Measurements from ENCODE around the gene IRX5. TPM values are rescaled to one million over a fixed set of nuclear protein-coding genes. Genes with fewer than 3 reads are reported as not detected.

IRX5 gene
- total and polyA plus RNA-seq, 4 experiments from 2014 or later = 0.10 TPM; not detected in 3

DNA sequence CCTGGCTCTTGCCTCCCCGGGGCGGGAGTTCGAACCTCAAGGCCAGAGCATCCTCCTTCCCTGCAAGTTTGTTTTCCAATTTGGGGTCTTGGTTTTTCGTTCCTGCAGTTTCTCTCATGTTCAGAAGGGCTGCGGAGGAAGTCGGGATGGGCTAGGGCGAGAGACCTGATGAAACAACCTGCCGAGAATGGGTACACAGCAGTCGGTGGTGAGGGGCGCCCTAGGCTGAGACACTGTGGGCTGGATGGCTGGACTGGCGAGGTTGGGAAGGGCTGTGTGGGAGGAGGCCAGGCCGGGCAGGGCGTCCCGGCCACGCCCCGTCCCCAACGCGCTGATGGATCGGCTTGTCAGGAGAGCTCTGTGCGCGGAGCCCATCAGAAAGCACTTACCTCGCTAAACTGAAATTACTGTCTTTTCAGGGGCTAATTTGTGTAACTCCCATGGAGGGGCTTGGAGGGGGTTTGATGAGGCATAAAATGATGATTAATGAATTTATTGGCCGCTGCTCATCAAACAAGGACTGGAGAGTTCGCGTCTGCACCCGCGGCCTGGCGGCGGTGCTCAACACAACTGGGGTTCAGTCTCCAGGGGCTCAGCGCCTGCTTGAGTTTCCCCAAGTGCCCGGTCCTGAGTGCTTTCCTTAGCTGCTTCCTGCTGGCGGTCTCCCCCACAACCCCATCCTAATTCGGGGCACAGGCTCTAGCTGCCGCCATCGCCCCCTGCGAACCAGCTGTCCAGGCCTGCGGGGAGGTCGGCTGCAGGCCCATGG, 9.0 kb downstream of the IRX5 start:
- Mint-ChIP-seq H3K36me3 (no peaks in the 10 kb centered on the region), H3K4me1 (peaks cover 4 to 29% (median 16%) of the 10 kb centered on the region in 4 donors), H3K27me3 (peaks cover 50 to 61% of the 10 kb centered on the region in 2 donors), H3K9me3 (peaks cover 0 to 15% (median 3%) of the 10 kb centered on the region in 8 donors), H3K27ac (no peak overlapping the region), H3K4me3 (no peak overlapping the region)
- Histone ChIP-seq H3K27me3 (ENCODE audit: insufficient read depth, low read length) (peaks cover 40% of the 10 kb centered on the region), H3K27ac (ENCODE audit: low read depth, low read length) (no peak overlapping the region), H3K9me3 (ENCODE audit: control insufficient read depth in 1 of 2, low read length in 2 of 2) (no peaks in the 10 kb centered on the region), H3K36me3 (ENCODE audit: insufficient read depth, low read length) (no peaks in the 10 kb centered on the region), H3K4me3 (ENCODE audit: low read length in 2 of 2) (no peak overlapping the region), H3K4me1 (ENCODE audit: insufficient read depth, low read length) (peaks cover 10% of the 10 kb centered on the region)
- ChIA-PET CTCF (ENCODE audit: partially characterized antibody) (no interaction called here), POLR2A (ENCODE audit: partially characterized antibody) (no interaction called here)
- no peak for DNase-seq
- intact Hi-C loops (cut with micrococcal nuclease) = no loop called here

DNA sequence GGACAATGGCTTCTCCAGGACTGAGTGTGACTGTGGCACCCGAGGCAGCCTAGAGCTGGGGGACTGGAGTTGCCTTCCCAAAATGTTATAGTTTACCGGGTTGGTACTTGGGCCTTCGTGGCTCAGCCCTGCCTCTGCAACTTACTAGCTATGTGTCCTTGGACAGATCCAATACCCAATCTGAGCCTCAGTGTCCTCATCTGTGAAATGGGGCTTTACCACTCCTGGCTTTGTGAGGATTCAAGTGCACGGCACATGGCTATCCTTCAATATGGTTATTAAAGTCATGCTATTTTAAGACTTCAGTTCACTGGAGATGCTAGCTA, 9.6 kb downstream of the IRX5 start:
- POLR2A ChIA-PET (ENCODE audit: partially characterized antibody) = no interaction called here
- no peaks in the 10 kb centered on the region for H3K36me3 ChIP-seq (ENCODE audit: insufficient read depth, low read length)
- Mint-ChIP-seq H3K27ac (no peak overlapping the region), H3K9me3 (peaks cover 0 to 10% (median 1%) of the 10 kb centered on the region in 8 donors), H3K4me3 (no peak overlapping the region), H3K27me3 (peaks cover 51 to 60% of the 10 kb centered on the region in 2 donors), H3K36me3 (no peaks in the 10 kb centered on the region), H3K4me1 (peaks cover 4 to 29% (median 16%) of the 10 kb centered on the region in 4 donors)
- CTCF ChIA-PET (ENCODE audit: partially characterized antibody) = no interaction called here
- no peaks in the 10 kb centered on the region for H3K9me3 ChIP-seq (ENCODE audit: control insufficient read depth in 1 of 2, low read length in 2 of 2)
- H3K27ac ChIP-seq (ENCODE audit: low read depth, low read length) = no peak overlapping the region
- H3K27me3 ChIP-seq (ENCODE audit: insufficient read depth, low read length) = peaks cover 35% of the 10 kb centered on the region
- DNase-seq = no peak
- peaks cover 10% of the 10 kb centered on the region for H3K4me1 ChIP-seq (ENCODE audit: insufficient read depth, low read length)
- no peak overlapping the region for H3K4me3 ChIP-seq (ENCODE audit: low read length in 2 of 2)
- intact Hi-C loops (cut with micrococcal nuclease) = no loop called here

DNA sequence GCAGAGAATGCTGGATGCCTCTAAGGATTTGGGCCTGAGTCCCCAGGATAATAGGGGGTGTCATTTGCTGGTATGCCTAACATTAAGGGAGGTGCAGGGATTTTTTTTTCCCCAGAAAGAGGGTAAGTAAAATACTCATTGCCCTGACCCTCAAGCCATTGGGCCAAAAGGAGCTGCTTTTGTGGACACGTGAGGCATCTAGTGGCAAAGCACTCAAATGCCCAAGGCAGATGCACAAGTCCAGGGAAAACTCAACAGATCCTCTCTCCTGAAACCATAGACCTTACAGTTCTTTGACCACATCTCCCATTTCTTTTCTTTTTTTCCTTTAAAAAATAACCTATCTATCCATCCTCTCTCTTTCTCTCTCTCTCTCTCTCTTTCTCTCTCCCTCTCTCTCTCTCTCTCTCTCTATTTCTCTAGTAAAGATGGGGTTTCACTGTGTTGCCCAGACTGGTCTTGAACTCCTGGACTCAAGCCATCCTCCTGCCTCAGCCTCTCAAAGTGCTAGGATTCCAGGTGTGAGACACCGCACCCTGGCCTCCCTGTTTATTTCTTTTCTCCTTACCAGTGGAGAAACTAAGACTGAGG, 11.8 kb downstream of the IRX5 start:
- Histone ChIP-seq H3K27me3 (ENCODE audit: insufficient read depth, low read length) (peaks cover 21% of the 10 kb centered on the region), H3K9me3 (ENCODE audit: control insufficient read depth in 1 of 2, low read length in 2 of 2) (no peaks in the 10 kb centered on the region), H3K36me3 (ENCODE audit: insufficient read depth, low read length) (no peaks in the 10 kb centered on the region), H3K4me3 (ENCODE audit: low read length in 2 of 2) (no peak overlapping the region), H3K4me1 (ENCODE audit: insufficient read depth, low read length) (peaks cover 4% of the 10 kb centered on the region), H3K27ac (ENCODE audit: low read depth, low read length) (no peak overlapping the region)
- no peak overlapping the region for H3K27ac Mint-ChIP-seq
- intact Hi-C loops (cut with micrococcal nuclease) = no loop called here
- H3K36me3 Mint-ChIP-seq = no peaks in the 10 kb centered on the region
- no peak for DNase-seq
- peaks cover 0 to 6% (median 1%) of the 10 kb centered on the region in 8 donors for H3K9me3 Mint-ChIP-seq
- POLR2A ChIA-PET (ENCODE audit: partially characterized antibody) = no interaction called here
- H3K27me3 Mint-ChIP-seq = peaks cover 42 to 55% of the 10 kb centered on the region in 2 donors
- peaks cover 2 to 19% (median 6%) of the 10 kb centered on the region in 4 donors for H3K4me1 Mint-ChIP-seq
- CTCF ChIA-PET (ENCODE audit: partially characterized antibody) = no interaction called here
- no peak overlapping the region for H3K4me3 Mint-ChIP-seq

GRCh38 chr16:54944002-54944401, 13.3 kb downstream of the IRX5 start:
- Histone ChIP-seq H3K9me3 (ENCODE audit: control insufficient read depth in 1 of 2, low read length in 2 of 2) (no peaks in the 10 kb centered on the region), H3K27me3 (ENCODE audit: insufficient read depth, low read length) (peaks cover 12% of the 10 kb centered on the region), H3K27ac (ENCODE audit: low read depth, low read length) (no peak overlapping the region), H3K4me3 (ENCODE audit: low read length in 2 of 2) (no peak overlapping the region), H3K36me3 (ENCODE audit: insufficient read depth, low read length) (no peaks in the 10 kb centered on the region), H3K4me1 (ENCODE audit: insufficient read depth, low read length) (no peaks in the 10 kb centered on the region)
- peaks cover 0 to 8% (median 1%) of the 10 kb centered on the region in 4 donors for H3K4me1 Mint-ChIP-seq
- H3K27me3 Mint-ChIP-seq = peaks cover 31 to 52% of the 10 kb centered on the region in 2 donors
- H3K9me3 Mint-ChIP-seq = peaks cover 0 to 5% (median under 1%) of the 10 kb centered on the region in 8 donors
- no peak overlapping the region for H3K27ac Mint-ChIP-seq
- ChIA-PET CTCF (ENCODE audit: partially characterized antibody) (no interaction called here), POLR2A (ENCODE audit: partially characterized antibody) (no interaction called here)
- H3K36me3 Mint-ChIP-seq = no peaks in the 10 kb centered on the region
- DNase-seq = no peak
- intact Hi-C loops (cut with micrococcal nuclease) = no loop called here
- H3K4me3 Mint-ChIP-seq = no peak overlapping the region

GRCh38 chr16:54945063-54945462, 14.4 kb downstream of the IRX5 start:
- Histone ChIP-seq H3K36me3 (ENCODE audit: insufficient read depth, low read length) (no peaks in the 10 kb centered on the region), H3K4me1 (ENCODE audit: insufficient read depth, low read length) (no peaks in the 10 kb centered on the region), H3K27ac (ENCODE audit: low read depth, low read length) (no peak overlapping the region), H3K4me3 (ENCODE audit: low read length in 2 of 2) (no peak overlapping the region), H3K9me3 (ENCODE audit: control insufficient read depth in 1 of 2, low read length in 2 of 2) (no peaks in the 10 kb centered on the region), H3K27me3 (ENCODE audit: insufficient read depth, low read length) (peaks cover 1% of the 10 kb centered on the region)
- ChIA-PET CTCF (ENCODE audit: partially characterized antibody) (no interaction called here), POLR2A (ENCODE audit: partially characterized antibody) (no interaction called here)
- Mint-ChIP-seq H3K4me1 (no peaks in the 10 kb centered on the region), H3K27ac (no peak overlapping the region), H3K27me3 (peaks cover 26 to 47% of the 10 kb centered on the region in 2 donors), H3K9me3 (peaks cover 0 to 5% (median 0%) of the 10 kb centered on the region in 8 donors), H3K36me3 (no peaks in the 10 kb centered on the region), H3K4me3 (no peak overlapping the region)
- DNase-seq = no peak
- intact Hi-C loops (cut with micrococcal nuclease) = no loop called here

DNA sequence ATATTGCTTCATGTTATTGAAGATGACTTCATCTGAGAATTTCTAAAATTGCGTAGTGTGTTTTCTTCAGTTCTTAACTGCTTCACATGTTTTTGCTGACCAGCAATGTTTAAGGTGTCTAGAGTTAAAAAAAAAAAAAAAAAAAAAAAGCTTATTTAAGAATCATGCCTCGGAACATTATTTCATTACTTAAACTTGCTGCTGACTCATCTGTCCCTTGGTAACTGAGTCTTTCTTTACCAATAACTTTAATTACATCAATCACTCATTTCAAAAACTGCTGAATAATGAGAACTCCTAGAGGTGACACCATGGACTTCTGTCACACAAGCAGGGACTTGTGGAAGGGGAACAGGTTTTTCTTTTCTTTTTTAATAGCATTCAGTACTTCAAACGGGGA, 16.2 kb downstream of the IRX5 start:
- POLR2A ChIA-PET (ENCODE audit: partially characterized antibody) = no interaction called here
- no peak for DNase-seq
- Histone ChIP-seq H3K27ac (ENCODE audit: low read depth, low read length) (no peak overlapping the region), H3K4me1 (ENCODE audit: insufficient read depth, low read length) (no peaks in the 10 kb centered on the region), H3K36me3 (ENCODE audit: insufficient read depth, low read length) (no peaks in the 10 kb centered on the region), H3K4me3 (ENCODE audit: low read length in 2 of 2) (no peak overlapping the region), H3K9me3 (ENCODE audit: control insufficient read depth in 1 of 2, low read length in 2 of 2) (no peaks in the 10 kb centered on the region), H3K27me3 (ENCODE audit: insufficient read depth, low read length) (no peaks in the 10 kb centered on the region)
- Mint-ChIP-seq H3K4me1 (no peaks in the 10 kb centered on the region), H3K4me3 (no peak overlapping the region), H3K27ac (no peak overlapping the region), H3K27me3 (peaks cover 19 to 37% of the 10 kb centered on the region in 2 donors), H3K9me3 (peaks cover 0 to 3% (median 0%) of the 10 kb centered on the region in 8 donors), H3K36me3 (no peaks in the 10 kb centered on the region)
- intact Hi-C loops (cut with micrococcal nuclease) = no loop called here
- CTCF ChIA-PET (ENCODE audit: partially characterized antibody) = interaction anchor here (0.9 kb wide), 1 partner anchor 11 kb away, joined by 3 read pairs; no protein-coding TSS in a partner anchor

- H3K4me1 ChIP-seq (ENCODE audit: insufficient read depth, low read length) = no peaks in the 10 kb centered on the region
- CTCF ChIA-PET (ENCODE audit: partially characterized antibody) = interaction anchor here (0.6 to 0.9 kb wide), 2 partner anchors 11 to 614 kb away, joined by 3 read pairs; no protein-coding TSS in a partner anchor
- H3K9me3 ChIP-seq (ENCODE audit: control insufficient read depth in 1 of 2, low read length in 2 of 2) = no peaks in the 10 kb centered on the region
- H3K9me3 Mint-ChIP-seq = peaks cover 0 to 3% (median under 1%) of the 10 kb centered on the region in 8 donors
- H3K36me3 ChIP-seq (ENCODE audit: insufficient read depth, low read length) = no peaks in the 10 kb centered on the region
- H3K27ac ChIP-seq (ENCODE audit: low read depth, low read length) = no peak overlapping the region
- H3K4me1 Mint-ChIP-seq = no peaks in the 10 kb centered on the region
- POLR2A ChIA-PET (ENCODE audit: partially characterized antibody) = no interaction called here
- no peaks in the 10 kb centered on the region for H3K27me3 ChIP-seq (ENCODE audit: insufficient read depth, low read length)
- no peak for DNase-seq
- H3K27ac Mint-ChIP-seq = no peak overlapping the region
- no peak overlapping the region for H3K4me3 Mint-ChIP-seq
- intact Hi-C loops (cut with micrococcal nuclease) = no loop called here
- H3K27me3 Mint-ChIP-seq = peaks cover 19 to 32% of the 10 kb centered on the region in 2 donors
- H3K4me3 ChIP-seq (ENCODE audit: low read length in 2 of 2) = no peak overlapping the region
- no peaks in the 10 kb centered on the region for H3K36me3 Mint-ChIP-seq
Observed at GRCh38 chr16:54947616-54948015, 17.0 kb downstream of the IRX5 start.
